OCI-LY3 (cell line): Measurements from ENCODE around the gene TSGA10.

Experiments used
- EZH2phosphoT487 ChIP-seq: fragments of 200-600 bp; shearing (Covaris generic); IDR thresholded peaks from 2 replicates; pipeline ENCODE4 v1.6.1; 2018; ENCODE audit warnings: antibody characterized with exemption, mixed run types, low read depth
- TF ChIP-seq, protein P1 (sequence below): fragments of 200-600, 300-600 bp; sonication (generic); IDR thresholded peaks from 2 replicates; pipeline ENCODE4 v1.5.1; 2014; ENCODE audit warnings: antibody characterized with exemption, low read length, low read depth

DNA sequence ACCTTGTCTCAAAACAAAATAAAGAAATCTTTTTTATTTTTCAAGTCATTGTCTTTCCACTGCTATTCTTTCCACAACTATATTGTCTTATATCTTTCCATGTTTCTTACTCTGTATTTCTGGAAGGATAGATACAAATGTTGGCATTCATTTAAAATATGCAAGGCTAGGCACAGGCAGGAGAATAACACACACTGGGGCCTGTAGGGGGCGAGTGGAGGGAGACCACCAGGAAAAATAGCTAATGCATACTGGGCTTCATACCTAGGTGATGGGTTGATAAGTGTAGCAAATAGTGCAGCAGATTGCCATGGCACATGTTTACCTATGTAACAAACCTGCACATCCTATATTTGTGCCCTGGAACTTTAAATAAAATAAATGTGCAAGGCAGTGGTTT is 35.8 kb upstream of the TSGA10 start:
- TF ChIP-seq, protein P1, sequence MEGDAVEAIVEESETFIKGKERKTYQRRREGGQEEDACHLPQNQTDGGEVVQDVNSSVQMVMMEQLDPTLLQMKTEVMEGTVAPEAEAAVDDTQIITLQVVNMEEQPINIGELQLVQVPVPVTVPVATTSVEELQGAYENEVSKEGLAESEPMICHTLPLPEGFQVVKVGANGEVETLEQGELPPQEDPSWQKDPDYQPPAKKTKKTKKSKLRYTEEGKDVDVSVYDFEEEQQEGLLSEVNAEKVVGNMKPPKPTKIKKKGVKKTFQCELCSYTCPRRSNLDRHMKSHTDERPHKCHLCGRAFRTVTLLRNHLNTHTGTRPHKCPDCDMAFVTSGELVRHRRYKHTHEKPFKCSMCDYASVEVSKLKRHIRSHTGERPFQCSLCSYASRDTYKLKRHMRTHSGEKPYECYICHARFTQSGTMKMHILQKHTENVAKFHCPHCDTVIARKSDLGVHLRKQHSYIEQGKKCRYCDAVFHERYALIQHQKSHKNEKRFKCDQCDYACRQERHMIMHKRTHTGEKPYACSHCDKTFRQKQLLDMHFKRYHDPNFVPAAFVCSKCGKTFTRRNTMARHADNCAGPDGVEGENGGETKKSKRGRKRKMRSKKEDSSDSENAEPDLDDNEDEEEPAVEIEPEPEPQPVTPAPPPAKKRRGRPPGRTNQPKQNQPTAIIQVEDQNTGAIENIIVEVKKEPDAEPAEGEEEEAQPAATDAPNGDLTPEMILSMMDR: no peak
- TF ChIP-seq EZH2phosphoT487: no peak
